CD4-positive, alpha-beta T cell treated with Interleukin-4 for 4 hours (primary cell): ENCODE measurements around the gene BACE1-AS.
"Not testable (repeated sequence)": the region's sequence is repeated elsewhere in the genome, so short reads cannot be mapped to it uniquely, and the experiment has no call there.

ENCODE experiments used
- DNase-seq: peaks from one replicate; pipeline ENCODE4 v3.0.0-alpha.2; 2020

BACE1-AS gene

DNA sequence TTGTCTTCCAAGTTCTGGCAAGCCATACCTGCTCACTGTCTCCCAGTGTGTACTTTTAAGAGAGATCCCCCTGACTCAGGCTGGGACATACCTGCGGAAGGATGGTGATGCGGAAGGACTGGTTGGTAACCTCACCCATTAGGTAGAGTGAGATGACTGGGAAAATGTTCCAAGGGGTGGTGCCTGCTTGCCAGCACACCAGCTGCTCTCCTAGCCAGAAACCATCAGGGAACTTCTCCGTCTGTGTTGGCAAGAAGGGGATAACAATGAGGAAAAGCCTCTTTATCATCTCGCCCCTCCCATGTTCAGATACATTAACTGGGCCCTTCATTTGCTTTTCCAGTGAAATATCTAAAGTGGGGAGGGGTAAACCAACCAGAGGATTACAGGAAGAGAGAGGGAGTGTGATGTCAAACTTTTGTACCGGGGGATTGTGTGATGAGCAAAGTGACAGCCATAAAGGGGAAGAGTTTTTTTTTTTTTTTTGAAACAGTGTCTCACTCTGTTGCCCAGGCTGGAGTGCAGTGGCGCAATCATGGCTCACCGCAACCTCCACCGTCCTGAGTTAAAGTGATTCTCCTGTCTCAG lies at the start of gene BACE1-AS:
BACE1-AS (plus strand) TSS at position 538 of the 588 bp plus-strand sequence.
- DNase-seq = no peak

DNA sequence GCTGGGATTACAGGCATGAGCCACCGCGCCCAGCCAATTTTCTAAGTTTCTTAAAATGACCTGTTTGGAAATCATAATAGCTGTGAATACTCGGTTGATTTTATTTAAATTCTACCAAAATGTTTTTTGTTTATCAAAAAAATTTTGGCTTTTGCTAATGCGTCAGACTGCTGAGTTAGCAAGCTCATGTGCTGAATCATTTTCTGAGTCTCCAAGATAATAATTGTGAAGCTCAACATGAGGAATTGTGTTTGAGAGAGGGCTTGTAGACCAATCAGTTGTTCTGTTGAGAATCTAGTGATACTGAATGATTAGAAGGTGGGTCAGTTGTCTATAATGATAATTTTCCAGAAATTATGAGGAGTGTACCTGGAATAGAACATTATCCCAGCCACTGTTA lies 42.8 kb upstream of the BACE1-AS start:
- no peak for DNase-seq

DNA sequence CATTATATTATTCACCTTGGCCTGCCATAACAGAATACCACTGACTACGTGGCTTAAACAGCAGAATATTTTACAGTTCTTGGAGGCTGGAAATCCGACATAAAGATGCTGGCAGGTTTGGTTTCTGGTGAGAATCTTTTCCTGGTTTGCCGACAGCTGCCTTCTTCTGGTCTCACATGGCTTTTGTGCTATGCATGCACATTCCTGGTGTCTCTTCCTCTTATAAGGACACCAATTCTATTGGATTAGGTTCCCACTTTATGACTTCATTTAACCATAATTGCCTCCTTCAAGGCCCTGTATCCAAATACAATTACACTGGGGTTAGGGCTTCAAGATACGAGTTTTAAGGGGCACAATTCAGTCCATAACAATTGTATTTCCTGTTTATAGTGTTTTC lies 41.6 kb upstream of the BACE1-AS start:
- no peak for DNase-seq

GRCh38 chr11:117251506-117251905 lies 39.6 kb upstream of the BACE1-AS start:
- DNase-seq = no peak

DNA sequence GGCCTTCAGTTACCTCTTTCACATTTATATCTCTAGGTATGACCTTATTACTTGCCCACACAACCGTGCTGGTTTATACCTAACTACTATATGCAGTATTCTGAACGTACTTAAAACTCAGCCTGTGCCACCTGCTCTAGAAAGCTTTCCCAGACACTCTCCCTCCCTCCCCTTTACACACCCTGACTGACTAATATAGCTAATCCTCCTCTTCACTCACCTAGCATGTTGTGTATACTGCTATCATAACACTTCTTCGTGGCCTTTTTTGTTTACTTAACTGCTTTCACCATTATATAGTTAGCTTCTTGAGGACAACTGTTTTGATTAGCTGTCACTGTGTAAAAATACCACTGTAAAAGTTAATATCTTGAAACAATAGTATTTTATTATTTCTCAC lies 35.2 kb upstream of the BACE1-AS start:
- no peak for DNase-seq

DNA sequence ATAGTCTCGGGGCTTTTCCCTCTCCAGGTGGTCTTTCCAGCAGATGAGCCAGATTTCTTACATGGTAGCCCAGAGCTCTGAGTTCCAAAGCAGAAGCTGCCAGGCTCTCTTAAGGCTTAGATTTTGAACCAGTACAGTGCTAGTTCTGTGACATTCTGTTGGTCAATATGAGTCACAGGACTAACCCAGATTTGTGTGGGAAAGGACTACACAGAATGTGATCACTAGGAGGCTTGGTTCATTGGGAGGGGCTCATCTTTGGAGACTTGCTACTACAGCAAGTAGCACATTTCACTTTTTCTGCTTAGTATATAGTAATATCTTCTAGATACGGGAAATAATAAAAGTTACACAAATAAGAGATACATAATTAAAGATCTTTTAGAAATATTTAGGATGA lies 34.6 kb upstream of the BACE1-AS start:
- no peak for DNase-seq

- no peak for DNase-seq
Measured at GRCh38 chr11:117258576-117258975, 32.6 kb upstream of the BACE1-AS start.

DNA sequence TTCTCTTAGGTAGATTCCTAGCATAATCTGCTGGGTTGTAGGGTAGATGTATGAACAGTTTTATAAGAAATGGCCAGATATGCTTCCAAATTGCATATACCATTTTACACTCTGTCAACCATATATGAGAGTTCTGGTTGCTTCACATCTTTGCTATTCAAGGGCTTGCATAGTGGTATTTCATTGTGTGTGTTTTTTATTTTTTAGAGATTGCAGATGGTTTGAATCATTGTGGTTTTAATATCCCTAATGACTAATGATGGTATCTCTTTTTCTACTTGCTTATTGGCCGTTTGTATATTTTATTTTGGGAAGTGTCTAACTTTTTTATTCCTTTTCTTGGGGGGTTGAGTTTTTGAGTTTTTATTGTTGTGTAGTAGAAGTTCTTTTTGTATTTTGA lies 31.7 kb upstream of the BACE1-AS start:
- DNase-seq = no peak

DNA sequence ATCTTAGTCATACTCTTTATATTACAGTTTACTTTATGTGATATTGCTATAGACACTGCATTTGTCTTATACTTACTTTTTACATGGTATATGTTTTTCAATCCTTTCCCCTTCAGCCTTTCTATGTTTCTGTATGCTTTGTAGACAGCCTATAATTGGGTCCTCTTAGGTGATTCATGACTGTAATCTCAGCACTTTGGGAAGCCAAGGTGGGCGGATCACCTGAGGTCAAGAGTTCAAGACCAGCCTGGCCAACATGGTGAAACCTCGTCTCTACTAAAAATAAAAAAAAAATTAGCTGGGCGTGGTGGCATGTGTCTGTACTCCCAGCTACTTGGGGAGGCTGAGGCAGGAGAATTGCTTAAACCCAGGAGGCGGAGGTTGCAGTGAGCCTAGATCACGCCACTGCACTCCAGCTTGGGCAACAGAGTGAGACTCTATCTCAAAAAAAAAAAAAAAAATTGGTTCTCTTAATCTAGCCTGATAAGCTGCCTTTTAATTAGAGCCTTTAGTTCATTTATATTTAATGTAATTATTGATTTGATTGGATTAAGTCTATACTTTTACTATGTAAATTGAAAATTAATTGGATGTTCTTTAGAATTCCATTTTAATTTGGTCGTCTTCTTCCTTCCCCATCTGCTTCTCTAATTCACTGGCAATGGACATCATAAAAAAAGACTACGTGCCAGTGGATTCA lies 26.4 kb upstream of the BACE1-AS start:
- DNase-seq = not testable (repeated sequence)

- DNase-seq = no peak
Measured at GRCh38 chr11:117265745-117266144, 25.4 kb upstream of the BACE1-AS start.

DNA sequence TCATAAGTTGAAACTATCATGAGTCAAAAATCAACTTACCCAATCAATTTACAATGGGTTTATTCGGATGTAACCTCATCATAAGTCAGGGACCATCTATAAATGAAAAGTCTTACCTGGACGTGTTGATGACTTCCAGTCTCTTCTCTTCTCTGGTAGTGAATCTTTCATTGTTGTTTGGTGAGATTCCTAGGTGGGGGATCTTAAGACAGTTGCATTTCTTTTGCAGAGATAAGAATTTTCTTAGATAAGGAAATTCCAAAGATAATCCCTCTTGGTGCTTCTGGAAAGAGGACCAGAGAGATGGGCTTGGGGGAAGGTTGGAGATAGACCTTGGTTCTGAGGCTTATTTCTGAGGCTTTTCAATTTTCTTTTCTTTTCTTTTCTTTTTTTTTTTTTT lies 21.3 kb upstream of the BACE1-AS start:
- DNase-seq = no peak

DNA sequence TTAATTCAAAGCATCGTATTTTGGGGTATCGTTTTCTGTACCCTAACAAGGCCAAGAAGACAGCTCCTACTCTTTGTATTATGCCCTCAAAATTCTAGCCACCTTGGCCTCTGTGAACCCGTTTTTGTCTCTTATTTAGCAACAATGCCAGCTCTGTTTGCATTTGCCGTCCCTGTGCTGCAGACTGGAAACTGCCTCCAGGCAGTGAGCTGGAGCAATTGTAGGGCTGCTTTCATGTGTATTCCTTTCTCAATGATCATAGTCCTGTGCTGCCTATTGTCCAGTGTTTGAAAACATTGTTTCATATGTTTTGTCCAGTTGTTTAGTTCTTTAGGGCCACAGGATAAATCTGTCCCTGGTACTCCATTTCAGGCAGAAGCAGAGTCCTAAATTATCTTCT lies 19.9 kb upstream of the BACE1-AS start:
- no peak for DNase-seq

DNA sequence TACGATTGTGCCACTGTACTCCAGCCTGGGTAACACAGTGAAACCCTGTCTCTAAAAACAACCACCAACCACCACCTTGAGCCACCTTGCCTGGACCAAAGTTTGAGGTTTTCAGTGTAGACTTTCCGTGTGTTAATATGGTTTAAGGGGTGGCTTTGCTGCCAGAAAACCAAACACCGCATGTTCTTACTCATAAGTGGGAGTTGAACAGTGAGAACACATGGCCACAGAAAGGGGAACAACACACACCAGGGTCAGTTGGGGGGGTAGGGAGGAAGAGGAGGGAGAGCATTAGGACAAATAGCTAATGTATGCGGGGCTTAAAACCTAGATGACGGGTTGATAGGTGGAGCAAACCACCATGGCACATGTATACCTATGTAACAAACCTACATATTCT lies 19.0 kb upstream of the BACE1-AS start:
- DNase-seq = not testable (repeated sequence)

- DNase-seq = no peak
Measured at GRCh38 chr11:117273550-117274289, 17.4 kb upstream of the BACE1-AS start.

- DNase-seq = no peak
Measured at GRCh38 chr11:117278347-117278746, 12.8 kb upstream of the BACE1-AS start.

GRCh38 chr11:117279711-117280376 lies 11.3 kb upstream of the BACE1-AS start:
- peak; percentile 54 for DNase-seq

DNA sequence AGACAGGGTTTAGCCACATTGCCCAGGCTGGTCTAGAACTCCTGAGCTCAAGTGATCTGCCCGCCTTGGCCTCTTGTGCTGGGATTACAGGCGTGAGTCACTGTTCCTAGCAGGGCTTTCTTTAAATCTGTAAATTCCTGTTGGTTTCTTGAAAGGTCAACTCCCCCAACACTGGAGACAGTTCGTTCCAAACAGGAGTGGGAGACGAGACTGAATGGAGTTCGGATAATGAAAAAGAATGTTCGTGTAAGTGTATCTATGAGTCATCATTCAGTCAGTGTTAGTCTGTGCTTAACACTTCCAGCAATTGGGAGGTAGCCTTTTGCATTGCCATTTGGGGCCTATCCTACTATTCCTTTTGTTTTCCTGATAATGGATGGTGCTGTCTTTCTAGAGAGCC lies 10.0 kb upstream of the BACE1-AS start:
- DNase-seq = no peak

DNA sequence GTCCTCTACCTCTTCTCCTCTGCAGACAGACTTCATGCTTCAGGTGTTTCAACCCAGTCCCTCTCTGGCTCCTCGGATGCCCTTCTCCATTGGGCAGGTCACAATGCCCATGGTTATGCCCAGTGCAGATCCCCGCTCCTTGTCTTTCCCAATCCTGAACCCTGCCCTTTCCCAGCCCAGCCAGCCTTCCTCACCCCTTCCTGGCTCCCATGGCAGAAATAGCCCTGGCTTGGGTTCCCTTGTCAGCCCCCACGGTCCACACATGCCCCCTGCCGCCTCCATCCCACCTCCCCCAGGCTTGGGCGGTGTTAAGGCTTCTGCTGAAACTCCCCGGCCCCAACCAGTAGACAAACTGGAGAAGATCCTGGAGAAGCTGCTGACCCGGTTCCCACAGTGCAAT lies 9.3 kb upstream of the BACE1-AS start:
- no peak for DNase-seq

GRCh38 chr11:117282956-117283355 lies 8.2 kb upstream of the BACE1-AS start:
- DNase-seq = no peak

DNA sequence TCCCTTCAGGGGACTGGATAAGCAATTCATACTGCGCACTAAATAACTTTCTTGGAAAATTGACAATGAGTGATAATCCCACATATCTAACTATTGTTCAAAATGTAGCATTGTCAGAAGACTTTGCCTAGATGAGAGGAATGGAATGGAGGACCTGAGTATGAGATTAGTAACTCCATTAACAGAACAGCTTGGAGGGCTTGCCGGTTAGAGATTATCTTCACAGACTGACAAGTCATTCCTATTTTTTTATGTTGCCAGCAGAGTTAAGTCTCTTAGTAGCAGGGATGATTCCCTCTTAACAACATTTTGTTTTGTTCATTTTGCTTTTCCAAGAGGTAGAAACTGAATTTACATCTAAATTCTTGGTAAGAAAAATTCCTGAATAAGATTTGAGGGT lies 7.1 kb upstream of the BACE1-AS start:
- no peak for DNase-seq

DNA sequence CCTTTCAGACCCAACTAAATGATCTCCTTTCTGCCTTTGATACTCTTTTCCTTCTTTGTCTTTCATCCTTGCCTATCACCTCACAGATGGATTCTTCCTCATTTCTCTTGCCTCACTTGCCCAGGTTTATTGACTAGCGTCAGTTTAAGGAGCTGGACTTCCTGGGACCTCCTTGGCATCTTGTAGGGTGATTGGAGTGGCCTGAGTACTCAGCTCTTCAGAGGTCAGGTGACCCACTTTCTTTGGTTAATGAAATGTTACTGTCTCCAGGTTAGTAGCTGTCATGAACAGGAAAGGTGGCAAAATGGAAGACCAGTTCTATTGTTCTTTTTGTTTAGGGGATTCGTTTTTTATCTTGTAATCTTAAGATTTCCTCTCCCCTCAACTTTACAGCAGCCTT lies 4.6 kb upstream of the BACE1-AS start:
- DNase-seq = no peak

- DNase-seq = no peak
Measured at GRCh38 chr11:117287668-117288067, 3.5 kb upstream of the BACE1-AS start.

DNA sequence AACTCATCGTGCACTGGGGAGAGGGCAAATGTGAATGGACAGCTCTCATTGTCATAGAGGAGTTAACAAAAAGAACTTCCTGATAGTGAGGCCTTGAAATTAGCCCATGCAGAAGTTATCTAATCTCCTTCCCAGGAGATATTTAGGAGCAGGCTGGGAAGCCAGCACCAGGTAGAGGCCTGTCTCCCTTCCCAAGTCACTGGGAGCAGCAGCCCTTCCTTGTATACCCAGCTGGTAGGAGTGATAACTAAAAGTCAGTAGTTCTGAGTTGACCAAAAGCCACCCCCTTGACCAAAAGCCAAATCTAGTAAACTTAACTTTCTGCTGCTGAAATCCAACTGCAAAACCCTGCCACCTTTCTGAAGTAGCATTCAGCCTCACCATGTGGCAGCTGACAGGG lies 1.4 kb upstream of the BACE1-AS start:
- no peak for DNase-seq

- no peak for DNase-seq
Measured at GRCh38 chr11:117292616-117293015, 1.5 kb downstream of the BACE1-AS start.
